ENCODE data around the gene RBSN. TPM values are rescaled to one million over a fixed set of nuclear protein-coding genes. Genes with fewer than 3 reads are reported as not detected.
"Not testable (repeated sequence)": the region's sequence is repeated elsewhere in the genome, so short reads cannot be mapped to it uniquely, and the experiment has no call there.

The RBSN gene
- total RNA-seq, result 10 to 100 TPM; 40.8 to 47.8 TPM

- no peak for TF ChIP-seq CTCF (IDR thresholded peaks at IDR 0.05)
- H3K27ac ChIP-seq, result peak within 1 kb of the TSS; percentile 88 to 89
- peaks cover 12 to 71% of the 10 kb centered on the region in 2 donors for H3K4me1 ChIP-seq (ENCODE audit: control insufficient read depth in 1 of 2, low read depth in 2 of 2)
- DNase-seq (ENCODE audit: low spot score) (peak; percentile 74), ATAC-seq (ENCODE audit: insufficient number of reproducible peaks, low FRiP score, low read depth) (peak; percentile 66)
- no peaks in the 10 kb centered on the region for H3K27me3 ChIP-seq (replicated peaks; ENCODE audit: insufficient read depth)
- H3K36me3 ChIP-seq, result peaks cover 6% of the 10 kb centered on the region
- no peaks in the 10 kb centered on the region for H3K9me3 ChIP-seq
- H3K4me3 ChIP-seq, result peak within 1 kb of the TSS; percentile 95
Measured at GRCh38 chr3:15098503-15099363, at the start of gene RBSN. TSS of gene RBSN (minus strand) at chr3:15099148. CDS start at chr3:15096120, 3,028 bp downstream.

DNA sequence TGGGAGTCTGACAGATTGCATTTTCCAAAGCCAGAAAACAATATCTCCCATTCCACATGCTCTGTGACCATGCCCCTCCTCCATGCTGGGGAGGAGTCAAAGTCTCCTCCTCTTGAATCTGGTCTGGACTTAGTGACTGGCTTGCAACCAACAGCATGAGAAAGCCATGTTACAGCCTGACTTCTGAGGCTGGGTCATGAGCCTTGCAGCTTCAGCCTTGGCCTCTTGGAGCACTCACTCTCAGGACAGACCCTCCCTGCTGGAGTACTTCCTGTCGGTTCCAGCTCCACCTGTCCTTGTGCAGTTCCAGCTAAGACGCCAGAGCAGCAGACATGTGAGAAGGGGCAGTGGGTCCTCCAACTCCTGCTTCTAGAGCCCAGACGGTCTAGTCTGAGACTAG lies 49.7 kb upstream of the RBSN start:
- TF ChIP-seq CTCF (IDR thresholded peaks at IDR 0.05), result no peak
- ATAC-seq (ENCODE audit: insufficient number of reproducible peaks, low FRiP score, low read depth) (no peak), DNase-seq (ENCODE audit: low spot score) (no peak)
- H3K27me3 ChIP-seq (replicated peaks; ENCODE audit: insufficient read depth), result no peaks in the 10 kb centered on the region
- no peak overlapping the region for H3K4me3 ChIP-seq
- no peaks in the 10 kb centered on the region for H3K36me3 ChIP-seq
- H3K27ac ChIP-seq, result no peak overlapping the region
- no peaks in the 10 kb centered on the region for H3K4me1 ChIP-seq (ENCODE audit: control insufficient read depth in 1 of 2, low read depth in 2 of 2)
- H3K9me3 ChIP-seq, result no peaks in the 10 kb centered on the region

- ATAC-seq (ENCODE audit: insufficient number of reproducible peaks, low FRiP score, low read depth); H3K4me3 ChIP-seq; H3K9me3 ChIP-seq; H3K27me3 ChIP-seq (replicated peaks; ENCODE audit: insufficient read depth); H3K27ac ChIP-seq; H3K36me3 ChIP-seq; H3K4me1 ChIP-seq (ENCODE audit: control insufficient read depth in 1 of 2, low read depth in 2 of 2); DNase-seq (ENCODE audit: low spot score): not testable (repeated sequence)
Measured at GRCh38 chr3:15136885-15137284, 37.9 kb upstream of the RBSN start.

- not testable (repeated sequence) for H3K27ac ChIP-seq; H3K4me3 ChIP-seq; ATAC-seq (ENCODE audit: insufficient number of reproducible peaks, low FRiP score, low read depth); DNase-seq (ENCODE audit: low spot score); H3K4me1 ChIP-seq (ENCODE audit: control insufficient read depth in 1 of 2, low read depth in 2 of 2); H3K9me3 ChIP-seq; H3K36me3 ChIP-seq; H3K27me3 ChIP-seq (replicated peaks; ENCODE audit: insufficient read depth)
Measured at GRCh38 chr3:15134968-15135367, 36.0 kb upstream of the RBSN start.

GRCh38 chr3:15128403-15128802 lies 29.5 kb upstream of the RBSN start:
- H3K4me1 ChIP-seq (ENCODE audit: control insufficient read depth in 1 of 2, low read depth in 2 of 2); ATAC-seq (ENCODE audit: insufficient number of reproducible peaks, low FRiP score, low read depth); H3K9me3 ChIP-seq; DNase-seq (ENCODE audit: low spot score); H3K36me3 ChIP-seq; H3K27me3 ChIP-seq (replicated peaks; ENCODE audit: insufficient read depth); H3K4me3 ChIP-seq; H3K27ac ChIP-seq: not testable (repeated sequence)

GRCh38 chr3:15126975-15127374 lies 28.0 kb upstream of the RBSN start:
- not testable (repeated sequence) for DNase-seq (ENCODE audit: low spot score); ATAC-seq (ENCODE audit: insufficient number of reproducible peaks, low FRiP score, low read depth); H3K9me3 ChIP-seq

DNA sequence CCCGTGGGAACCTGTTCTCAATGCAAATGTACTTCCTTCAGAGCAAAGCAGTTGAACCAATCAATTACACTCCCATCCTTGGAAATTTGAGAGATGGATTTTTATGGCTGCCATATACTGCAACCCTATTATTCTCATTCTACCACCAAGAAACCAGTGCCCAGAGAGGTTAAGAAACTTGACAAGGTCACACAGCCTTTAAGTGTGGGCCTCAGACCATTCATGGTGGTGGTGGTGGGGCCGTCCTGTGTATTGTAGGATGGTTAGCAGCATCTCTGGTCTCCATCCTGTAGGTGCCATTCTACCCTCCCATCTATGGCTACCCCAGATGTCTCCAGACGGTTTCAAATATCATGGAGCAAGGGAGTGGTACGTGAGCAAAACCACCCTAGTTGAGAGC lies 23.4 kb upstream of the RBSN start:
- ATAC-seq (ENCODE audit: insufficient number of reproducible peaks, low FRiP score, low read depth) (no peak), DNase-seq (ENCODE audit: low spot score) (no peak)
- H3K36me3 ChIP-seq, result no peaks in the 10 kb centered on the region
- H3K9me3 ChIP-seq, result no peaks in the 10 kb centered on the region
- H3K4me3 ChIP-seq, result no peak overlapping the region
- no peak overlapping the region for H3K27ac ChIP-seq
- no peaks in the 10 kb centered on the region for H3K27me3 ChIP-seq (replicated peaks; ENCODE audit: insufficient read depth)
- no peak for TF ChIP-seq CTCF (IDR thresholded peaks at IDR 0.05)
- H3K4me1 ChIP-seq (ENCODE audit: control insufficient read depth in 1 of 2, low read depth in 2 of 2), result no peaks in the 10 kb centered on the region

More at GRCh38 chr3:15126975-15127374, 28.0 kb upstream of the RBSN start:
- not testable (repeated sequence) for H3K36me3 ChIP-seq; H3K4me1 ChIP-seq (ENCODE audit: control insufficient read depth in 1 of 2, low read depth in 2 of 2); H3K27me3 ChIP-seq (replicated peaks; ENCODE audit: insufficient read depth); H3K27ac ChIP-seq; H3K4me3 ChIP-seq
